Left lobe of liver (tissue), 2 donors: ENCODE data around the gene DGLUCY. TPM values are rescaled to one million over a fixed set of nuclear protein-coding genes. Genes with fewer than 3 reads are reported as not detected.
"Not testable (repeated sequence)": the region's sequence is repeated elsewhere in the genome, so short reads cannot be mapped to it uniquely, and the experiment has no call there.

Experiments
- ATAC-seq: fragments of 200-7000 bp; cut with Tn5 transposase; one replicate; pipeline ENCODE4 v1.9.1; 2020; ENCODE audit warnings: mild to moderate bottlenecking, moderate library complexity
- DNase-seq: peaks from one replicate; pipeline ENCODE4 v3.0.0-alpha.2; 2020; ENCODE audit warnings: low spot score
- total RNA-seq: library from RNA; stranded (reverse); gene quantifications from one replicate; pipeline ENCODE4 v1.2.1, GENCODE V29; 2021
- donor health status: DM: no; HTN: no; CAD: no; lungs with moderate emphysema.
- donor health status: DM: no; HTN: yes; CAD: no.

The DGLUCY gene
- total RNA-seq, 1 donor from 2014 or later: 53.1 TPM

DNA sequence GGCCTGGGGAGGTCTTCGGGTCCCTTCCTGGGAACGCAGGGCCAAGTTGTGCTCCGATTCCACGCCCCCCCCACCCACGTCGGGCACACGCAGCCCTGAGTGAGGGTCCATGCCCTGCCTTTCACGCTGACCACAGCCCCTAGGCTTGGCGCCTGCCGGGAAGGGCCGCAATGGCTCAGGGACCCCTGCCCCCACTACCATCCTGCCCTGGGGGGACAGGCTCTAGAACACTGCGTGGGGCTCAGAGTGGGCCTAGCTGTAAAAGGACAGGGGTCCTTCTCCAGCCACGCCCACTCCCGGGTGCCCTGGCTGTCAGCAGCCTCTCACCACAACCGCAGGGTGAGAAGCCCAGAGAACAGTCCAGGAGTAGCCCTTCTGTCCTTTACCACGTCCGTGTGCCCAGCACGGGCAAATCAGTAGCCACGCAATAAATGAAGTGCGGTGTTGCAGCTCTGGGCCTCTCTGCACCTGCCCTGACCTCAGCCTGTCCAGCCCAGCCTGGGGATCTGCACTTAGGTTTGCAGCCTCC lies 140.0 kb downstream of the DGLUCY start:
- DNase-seq (no peak), ATAC-seq (peak; percentile 48)

- no peak for ATAC-seq
- DNase-seq: no peak
Measured at GRCh38 chr14:91254461-91254860, 140.6 kb downstream of the DGLUCY start.

DNA sequence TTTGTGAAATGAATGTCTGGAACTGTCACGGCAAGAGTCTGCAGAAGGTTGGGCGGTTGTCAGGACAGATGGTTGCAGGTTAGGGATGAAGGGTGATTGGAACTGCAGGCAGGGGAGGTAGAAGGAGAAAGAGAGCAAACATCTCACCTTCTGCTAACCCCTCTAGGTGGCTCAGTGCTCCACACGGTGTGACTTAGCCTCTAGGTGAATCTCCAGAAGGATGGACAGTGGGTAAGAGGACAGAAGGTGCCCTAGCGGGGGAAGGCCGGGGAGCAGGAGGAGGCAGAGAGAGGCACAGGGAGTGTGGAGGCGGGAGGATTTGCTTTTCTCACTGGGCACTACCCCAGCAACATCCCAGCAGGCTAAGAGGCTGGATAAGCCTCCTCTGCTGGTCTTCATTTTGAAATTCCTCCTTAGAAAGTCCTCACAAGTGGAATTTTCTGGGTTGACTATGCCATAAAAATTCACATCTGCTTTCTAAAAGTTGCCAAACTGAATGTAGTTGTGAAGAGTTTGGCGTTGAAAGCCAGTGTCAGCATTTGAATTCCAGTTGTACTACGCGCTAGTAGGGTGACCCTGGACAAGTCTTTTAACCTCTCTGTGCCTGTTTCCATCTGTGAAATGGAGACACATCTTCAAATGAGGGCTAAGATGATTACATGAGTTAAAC lies 141.3 kb downstream of the DGLUCY start:
- ATAC-seq (no peak), DNase-seq (no peak)

- no peak for ATAC-seq
Measured at GRCh38 chr14:91256661-91257060, 142.8 kb downstream of the DGLUCY start.

DNA sequence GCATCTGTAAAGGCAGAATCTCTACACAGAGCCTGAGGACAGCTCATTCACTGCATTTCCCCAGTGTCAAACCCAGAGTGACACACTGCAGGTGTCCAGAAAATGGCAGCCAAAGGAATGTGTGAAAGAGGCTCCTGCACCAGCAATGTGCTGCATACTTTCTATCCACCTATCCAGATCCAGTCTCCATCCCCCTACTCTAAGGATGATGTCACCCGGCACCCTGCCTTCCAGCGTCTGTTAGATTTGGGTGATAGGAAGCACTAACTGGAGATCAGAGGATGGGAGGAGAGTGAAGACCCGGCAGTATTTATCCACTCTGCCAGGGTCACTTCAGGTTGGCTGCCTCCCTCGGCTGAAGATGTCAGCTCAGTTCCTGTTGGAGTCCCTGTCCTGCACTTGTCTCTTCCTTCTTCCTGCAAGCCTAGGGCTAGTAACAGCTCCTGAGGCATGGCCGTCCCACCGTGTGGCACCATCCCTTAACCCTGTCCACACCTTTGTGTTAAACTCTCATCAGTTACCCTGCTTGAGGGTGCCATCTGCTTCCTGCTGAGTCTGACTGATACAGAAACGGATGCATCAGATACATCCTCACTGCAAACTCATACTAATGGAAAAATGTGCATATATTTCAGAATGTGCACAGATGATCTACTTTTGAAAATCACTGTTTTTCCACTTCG lies 143.6 kb downstream of the DGLUCY start:
- ATAC-seq (no peak), DNase-seq (no peak)

More at GRCh38 chr14:91256661-91257060, 142.8 kb downstream of the DGLUCY start:
- DNase-seq: no peak

GRCh38 chr14:91258011-91258618 lies 144.2 kb downstream of the DGLUCY start:
- ATAC-seq (no peak), DNase-seq (no peak)

- no peak for ATAC-seq
- no peak for DNase-seq
Measured at GRCh38 chr14:91258876-91259275, 145.0 kb downstream of the DGLUCY start.

GRCh38 chr14:91261115-91261514 lies 147.2 kb downstream of the DGLUCY start:
- ATAC-seq (no peak), DNase-seq (no peak)

GRCh38 chr14:91261986-91262549 lies 148.2 kb downstream of the DGLUCY start:
- DNase-seq (no peak), ATAC-seq (no peak)

GRCh38 chr14:91263329-91263728 lies 149.5 kb downstream of the DGLUCY start:
- DNase-seq (no peak), ATAC-seq (no peak)

GRCh38 chr14:91264151-91265150 lies 150.6 kb downstream of the DGLUCY start:
- DNase-seq: no peak
- ATAC-seq: peak; percentile 85

GRCh38 chr14:91265404-91265803 lies 151.5 kb downstream of the DGLUCY start:
- no peak for DNase-seq
- no peak for ATAC-seq

- not testable (repeated sequence) for DNase-seq, ATAC-seq
Measured at GRCh38 chr14:91266276-91266675, 152.4 kb downstream of the DGLUCY start.

DNA sequence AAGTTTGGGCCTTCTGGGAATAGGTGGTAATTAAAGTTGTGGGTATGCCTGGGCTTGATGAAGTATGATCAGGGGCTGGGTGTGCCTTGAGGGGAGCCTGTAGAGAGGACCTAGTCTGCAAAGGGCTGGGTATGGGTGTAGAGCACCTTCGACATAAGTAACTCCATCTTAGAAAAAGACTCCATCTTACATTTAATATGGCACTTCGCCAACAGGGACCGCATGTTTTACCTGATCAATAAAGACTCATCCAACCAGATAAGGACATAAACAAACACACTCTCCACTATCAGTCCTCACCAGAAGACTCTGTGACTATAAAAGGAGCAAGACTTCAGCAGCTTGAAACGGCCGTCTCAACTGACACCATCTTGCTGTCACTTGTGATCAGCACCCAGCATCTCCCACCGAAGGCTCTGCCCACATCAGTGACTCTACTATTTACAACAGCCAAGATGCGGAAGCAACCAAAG lies 154.1 kb downstream of the DGLUCY start:
- no peak for DNase-seq
- no peak for ATAC-seq

- ATAC-seq: peak; percentile 31
- no peak for DNase-seq
Measured at GRCh38 chr14:91269076-91269991, 155.5 kb downstream of the DGLUCY start.

GRCh38 chr14:91270188-91270587 lies 156.3 kb downstream of the DGLUCY start:
- DNase-seq: no peak
- ATAC-seq: no peak

DNA sequence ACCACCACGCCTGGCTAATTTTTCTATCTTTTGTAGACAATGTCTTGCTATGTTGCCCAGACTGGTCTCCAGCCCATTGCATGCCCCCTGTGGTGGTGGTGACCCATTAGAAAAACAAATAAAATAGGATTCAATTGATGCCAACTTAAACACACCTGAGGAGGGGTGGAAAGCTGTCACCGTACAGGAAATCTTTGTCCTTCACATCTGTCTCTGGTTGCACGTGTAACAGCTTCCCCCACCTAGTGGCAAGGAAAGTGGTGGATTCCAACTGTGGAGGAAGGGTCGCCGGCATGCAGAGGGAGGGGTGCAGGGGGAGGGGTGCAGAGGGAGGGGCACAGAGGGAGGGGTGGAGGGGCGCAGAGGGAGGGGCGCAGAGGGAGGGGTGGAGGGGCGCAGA lies 156.7 kb downstream of the DGLUCY start:
- ATAC-seq (no peak), DNase-seq (no peak)

GRCh38 chr14:91271639-91272038 lies 157.8 kb downstream of the DGLUCY start:
- DNase-seq: no peak
- ATAC-seq: no peak
